Measurements from ENCODE around the gene PIGS. TPM values are rescaled to one million over a fixed set of nuclear protein-coding genes. Genes with fewer than 3 reads are reported as not detected.

PIGS gene
- total RNA-seq, 1 donor from 2014 or later = 71.5 TPM

DNA sequence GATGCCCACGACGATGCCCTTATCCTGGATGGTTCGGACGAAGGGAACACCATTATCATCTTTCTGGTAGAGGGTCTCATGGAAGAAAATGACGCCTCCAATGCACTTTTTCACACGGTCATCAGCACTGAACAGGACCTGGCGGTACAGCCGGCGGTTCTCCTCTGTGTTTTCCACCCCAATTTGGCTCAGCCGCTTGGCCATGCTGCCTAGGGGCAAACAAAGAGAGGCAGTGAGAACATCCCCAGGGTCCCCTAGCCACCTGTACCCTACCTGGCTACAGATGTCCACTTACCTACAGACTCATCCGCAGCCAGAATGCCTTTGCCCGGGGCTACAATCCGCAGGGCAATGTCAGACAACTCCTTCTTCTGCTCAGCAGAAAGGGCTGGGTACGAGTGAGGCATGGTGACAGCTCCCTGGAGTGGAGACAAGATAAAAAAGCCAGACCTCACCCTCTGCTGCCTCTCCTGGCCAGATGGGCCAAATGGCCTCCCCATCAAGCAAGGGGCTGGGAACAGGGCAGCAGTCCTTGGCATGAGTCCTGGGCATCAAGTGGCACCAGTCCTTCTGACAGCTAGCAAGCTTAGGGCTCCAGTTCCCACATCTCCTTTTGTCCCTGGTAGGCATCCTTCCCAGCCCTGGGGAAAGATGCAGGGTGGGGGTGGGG is 3.9 kb upstream of the PIGS start:
- Histone ChIP-seq H3K36me3 (ENCODE audit: insufficient read depth, low read length) (peaks cover 21% of the 10 kb centered on the region), H3K4me1 (ENCODE audit: insufficient read depth, low read length) (peaks cover 10% of the 10 kb centered on the region), H3K4me3 (ENCODE audit: insufficient read depth, low read depth, low read length) (no peak overlapping the region), H3K79me2 (ENCODE audit: insufficient read depth, low read length) (peaks cover 10% of the 10 kb centered on the region), H3K27ac (ENCODE audit: low read depth, low read length) (no peak overlapping the region), H4K20me1 (ENCODE audit: insufficient read depth, low read length) (peaks cover 4% of the 10 kb centered on the region), H3K27me3 (ENCODE audit: insufficient read depth, low read length) (no peaks in the 10 kb centered on the region), H3K9me3 (ENCODE audit: insufficient read depth, low read depth, low read length) (no peaks in the 10 kb centered on the region), H3K4me2 (ENCODE audit: low read length) (no peak overlapping the region), H2AFZ (ENCODE audit: low read depth, low read length) (no peak overlapping the region), H3K9ac (ENCODE audit: low read length) (no peak overlapping the region)
- Mint-ChIP-seq H3K4me1 (ENCODE audit: low read depth, unreplicated experiment) (peaks cover 6% of the 10 kb centered on the region), H3K27ac (ENCODE audit: unreplicated experiment) (no peak overlapping the region), H3K36me3 (ENCODE audit: low read depth, unreplicated experiment) (peaks cover 17% of the 10 kb centered on the region), H3K9me3 (ENCODE audit: unreplicated experiment) (no peaks in the 10 kb centered on the region), H3K4me3 (ENCODE audit: unreplicated experiment) (no peak overlapping the region), H3K27me3 (ENCODE audit: low read depth, unreplicated experiment) (peaks cover 7% of the 10 kb centered on the region)
- FAIRE-seq (no peak), DNase-seq (ENCODE audit: low read depth) (no peak)
- TF ChIP-seq, protein P1, sequence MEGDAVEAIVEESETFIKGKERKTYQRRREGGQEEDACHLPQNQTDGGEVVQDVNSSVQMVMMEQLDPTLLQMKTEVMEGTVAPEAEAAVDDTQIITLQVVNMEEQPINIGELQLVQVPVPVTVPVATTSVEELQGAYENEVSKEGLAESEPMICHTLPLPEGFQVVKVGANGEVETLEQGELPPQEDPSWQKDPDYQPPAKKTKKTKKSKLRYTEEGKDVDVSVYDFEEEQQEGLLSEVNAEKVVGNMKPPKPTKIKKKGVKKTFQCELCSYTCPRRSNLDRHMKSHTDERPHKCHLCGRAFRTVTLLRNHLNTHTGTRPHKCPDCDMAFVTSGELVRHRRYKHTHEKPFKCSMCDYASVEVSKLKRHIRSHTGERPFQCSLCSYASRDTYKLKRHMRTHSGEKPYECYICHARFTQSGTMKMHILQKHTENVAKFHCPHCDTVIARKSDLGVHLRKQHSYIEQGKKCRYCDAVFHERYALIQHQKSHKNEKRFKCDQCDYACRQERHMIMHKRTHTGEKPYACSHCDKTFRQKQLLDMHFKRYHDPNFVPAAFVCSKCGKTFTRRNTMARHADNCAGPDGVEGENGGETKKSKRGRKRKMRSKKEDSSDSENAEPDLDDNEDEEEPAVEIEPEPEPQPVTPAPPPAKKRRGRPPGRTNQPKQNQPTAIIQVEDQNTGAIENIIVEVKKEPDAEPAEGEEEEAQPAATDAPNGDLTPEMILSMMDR (IDR thresholded peaks at IDR 0.05; ENCODE audit: insufficient read depth, low read depth, low read length) = no peak
- no peak for TF ChIP-seq EZH2 (IDR thresholded peaks at IDR 0.05; ENCODE audit: insufficient read depth, low read length)

DNA sequence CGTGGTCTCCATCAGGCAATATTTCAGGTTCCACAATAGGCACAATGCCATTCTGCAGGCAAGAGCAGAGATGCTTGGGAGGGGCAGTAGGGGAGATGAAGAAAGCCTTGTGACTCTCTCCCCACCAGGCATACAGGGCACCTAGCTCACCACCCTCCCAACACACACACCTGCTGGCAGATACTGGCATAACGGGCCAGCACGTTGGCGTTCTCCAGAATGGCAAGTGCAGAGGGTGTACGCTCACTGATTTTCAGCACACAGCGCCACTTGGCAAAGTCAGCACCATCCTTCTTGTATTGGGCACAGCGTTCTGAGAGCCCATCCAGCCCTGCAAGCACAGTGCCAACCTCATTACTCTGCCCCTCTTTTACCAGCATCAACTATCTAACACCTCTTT is 3.2 kb upstream of the PIGS start:
- Mint-ChIP-seq H3K36me3 (ENCODE audit: low read depth, unreplicated experiment) (peaks cover 13% of the 10 kb centered on the region), H3K27me3 (ENCODE audit: low read depth, unreplicated experiment) (peaks cover 7% of the 10 kb centered on the region), H3K27ac (ENCODE audit: unreplicated experiment) (no peak overlapping the region), H3K4me3 (ENCODE audit: unreplicated experiment) (no peak overlapping the region), H3K4me1 (ENCODE audit: low read depth, unreplicated experiment) (peaks cover 10% of the 10 kb centered on the region), H3K9me3 (ENCODE audit: unreplicated experiment) (no peaks in the 10 kb centered on the region)
- Histone ChIP-seq H2AFZ (ENCODE audit: low read depth, low read length) (no peak overlapping the region), H3K27me3 (ENCODE audit: insufficient read depth, low read length) (no peaks in the 10 kb centered on the region), H3K9me3 (ENCODE audit: insufficient read depth, low read depth, low read length) (no peaks in the 10 kb centered on the region), H4K20me1 (ENCODE audit: insufficient read depth, low read length) (peaks cover 6% of the 10 kb centered on the region), H3K4me2 (ENCODE audit: low read length) (no peak overlapping the region), H3K36me3 (ENCODE audit: insufficient read depth, low read length) (peaks cover 19% of the 10 kb centered on the region), H3K4me1 (ENCODE audit: insufficient read depth, low read length) (peaks cover 14% of the 10 kb centered on the region), H3K9ac (ENCODE audit: low read length) (no peak overlapping the region), H3K27ac (ENCODE audit: low read depth, low read length) (no peak overlapping the region), H3K4me3 (ENCODE audit: insufficient read depth, low read depth, low read length) (no peak overlapping the region), H3K79me2 (ENCODE audit: insufficient read depth, low read length) (peaks cover 17% of the 10 kb centered on the region)
- FAIRE-seq = no peak
- TF ChIP-seq, protein P1 (IDR thresholded peaks at IDR 0.05; ENCODE audit: insufficient read depth, low read depth, low read length) = no peak
- TF ChIP-seq EZH2 (IDR thresholded peaks at IDR 0.05; ENCODE audit: insufficient read depth, low read length) = no peak
- no peak for DNase-seq (ENCODE audit: low read depth)

DNA sequence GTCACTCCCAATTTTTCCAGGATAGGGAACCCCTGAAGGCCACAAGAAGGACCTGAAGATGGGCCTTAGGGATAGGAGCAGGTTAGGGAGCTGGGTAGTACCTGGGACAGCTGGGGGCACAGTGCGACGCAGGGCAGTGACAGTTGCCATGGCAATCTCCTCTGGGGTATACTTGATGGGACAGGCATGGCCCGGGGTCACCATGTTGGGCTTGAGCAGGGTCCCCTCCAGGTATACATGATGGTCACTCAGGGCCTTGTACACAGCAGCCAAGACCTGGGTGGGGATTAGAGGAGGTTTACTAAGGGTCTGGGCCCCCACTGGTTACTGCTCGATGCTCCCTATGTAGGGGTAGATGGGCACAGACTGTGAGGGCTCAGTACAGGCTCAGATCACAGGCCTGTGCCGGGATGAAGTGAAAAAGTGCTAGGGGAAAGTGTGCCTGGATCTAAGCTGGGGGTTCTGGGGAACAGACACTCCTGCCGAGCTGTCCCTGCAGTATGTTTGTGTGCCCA is 2.7 kb upstream of the PIGS start:
- no peak for TF ChIP-seq EZH2 (IDR thresholded peaks at IDR 0.05; ENCODE audit: insufficient read depth, low read length)
- TF ChIP-seq, protein P1 (IDR thresholded peaks at IDR 0.05; ENCODE audit: insufficient read depth, low read depth, low read length) = no peak
- no peaks in the 10 kb centered on the region for H3K9me3 Mint-ChIP-seq (ENCODE audit: unreplicated experiment)

More for the DNA sequence above, 2.7 kb upstream of the PIGS start:
- H3K4me2 ChIP-seq (ENCODE audit: low read length) = no peak overlapping the region
- no peak overlapping the region for H3K4me3 ChIP-seq (ENCODE audit: insufficient read depth, low read depth, low read length)
- H3K79me2 ChIP-seq (ENCODE audit: insufficient read depth, low read length) = peaks cover 22% of the 10 kb centered on the region
- peaks cover 14% of the 10 kb centered on the region for H3K4me1 ChIP-seq (ENCODE audit: insufficient read depth, low read length)
- H3K27ac Mint-ChIP-seq (ENCODE audit: unreplicated experiment) = no peak overlapping the region
- no peak overlapping the region for H3K9ac ChIP-seq (ENCODE audit: low read length)
- H3K4me3 Mint-ChIP-seq (ENCODE audit: unreplicated experiment) = no peak overlapping the region
- peaks cover 15% of the 10 kb centered on the region for H3K36me3 ChIP-seq (ENCODE audit: insufficient read depth, low read length)
- FAIRE-seq (no peak), DNase-seq (ENCODE audit: low read depth) (no peak)
- peaks cover 11% of the 10 kb centered on the region for H3K4me1 Mint-ChIP-seq (ENCODE audit: low read depth, unreplicated experiment)
- peaks cover 7% of the 10 kb centered on the region for H3K27me3 Mint-ChIP-seq (ENCODE audit: low read depth, unreplicated experiment)
- H2AFZ ChIP-seq (ENCODE audit: low read depth, low read length) = no peak overlapping the region
- no peaks in the 10 kb centered on the region for H3K9me3 ChIP-seq (ENCODE audit: insufficient read depth, low read depth, low read length)
- no peaks in the 10 kb centered on the region for H3K27me3 ChIP-seq (ENCODE audit: insufficient read depth, low read length)
- peaks cover 10% of the 10 kb centered on the region for H3K36me3 Mint-ChIP-seq (ENCODE audit: low read depth, unreplicated experiment)
- peaks cover 11% of the 10 kb centered on the region for H4K20me1 ChIP-seq (ENCODE audit: insufficient read depth, low read length)
- no peak overlapping the region for H3K27ac ChIP-seq (ENCODE audit: low read depth, low read length)
